Activated CD4-positive, alpha-beta T cell treated with anti-CD3 and anti-CD28 coated beads, Interleukin-2, amount 50 U/mL, for 1 hour (primary cell): ENCODE data around the gene PRKCZ.
"Not testable (repeated sequence)": the region's sequence is repeated elsewhere in the genome, so short reads cannot be mapped to it uniquely, and the experiment has no call there.

ENCODE experiments used
- DNase-seq: peaks from one replicate; pipeline ENCODE4 v3.0.0-alpha.2; 2020

PRKCZ gene

DNA sequence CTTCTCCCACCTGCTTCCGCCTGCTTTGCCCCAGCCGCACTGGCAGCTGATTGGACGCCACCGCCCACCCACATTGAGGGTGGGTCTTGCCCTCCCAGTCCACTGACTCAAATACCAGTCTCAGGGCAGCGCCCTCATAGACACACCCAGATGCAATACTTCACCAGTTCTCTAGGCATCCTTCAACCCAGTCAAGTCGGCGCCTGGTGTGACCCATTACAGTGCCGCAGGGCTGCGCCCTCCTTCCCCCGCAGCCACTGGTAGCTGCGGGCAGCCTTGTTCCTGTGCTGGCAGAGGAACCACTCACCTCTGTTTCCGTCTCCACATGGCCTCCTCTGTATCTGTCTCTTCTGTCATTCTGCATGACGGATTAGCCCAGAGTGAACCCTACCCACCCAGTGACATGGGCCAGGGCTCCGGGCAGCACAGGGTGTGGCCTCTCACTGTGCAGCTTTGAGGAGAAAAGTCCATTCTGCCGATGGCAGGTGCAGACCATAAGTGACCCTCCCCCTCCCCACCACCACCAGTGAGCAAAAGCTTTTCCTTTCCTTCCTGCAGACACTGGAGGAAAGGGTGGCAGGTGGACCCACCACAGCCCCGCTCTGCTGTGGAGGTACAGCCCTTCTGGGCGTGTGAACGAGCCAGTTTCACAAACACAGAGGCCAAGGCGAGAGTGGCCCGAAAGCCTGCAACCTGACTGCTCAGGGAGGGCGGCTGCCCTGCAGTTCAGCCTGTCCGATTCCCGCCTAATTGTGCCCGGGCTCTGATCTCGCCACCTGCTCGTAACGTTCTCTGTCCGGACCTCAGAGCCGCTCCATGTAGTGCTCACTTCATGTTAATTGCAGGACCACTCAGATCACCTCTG, 87.3 kb downstream of the PRKCZ start:
- DNase-seq, result no peak

DNA sequence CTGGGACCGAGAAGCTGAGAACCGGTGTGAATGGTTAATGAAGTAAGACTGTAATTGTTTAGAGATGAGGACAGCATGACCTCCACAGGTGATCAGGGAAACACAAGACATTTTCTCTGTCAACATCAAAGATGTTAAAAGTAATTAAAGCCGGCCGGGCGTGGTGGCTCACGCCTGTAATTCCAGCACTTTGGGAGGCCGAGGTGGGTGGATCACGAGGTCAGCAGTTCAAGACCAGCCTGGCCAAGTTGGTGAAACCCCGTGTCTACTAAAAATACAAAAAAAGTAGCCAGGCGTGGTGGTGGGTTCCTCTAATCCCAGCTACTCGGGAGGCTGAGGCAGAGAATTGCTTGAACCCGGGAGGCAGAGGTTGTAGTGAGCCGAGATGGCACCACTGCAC, 88.9 kb downstream of the PRKCZ start:
- not testable (repeated sequence) for DNase-seq

DNA sequence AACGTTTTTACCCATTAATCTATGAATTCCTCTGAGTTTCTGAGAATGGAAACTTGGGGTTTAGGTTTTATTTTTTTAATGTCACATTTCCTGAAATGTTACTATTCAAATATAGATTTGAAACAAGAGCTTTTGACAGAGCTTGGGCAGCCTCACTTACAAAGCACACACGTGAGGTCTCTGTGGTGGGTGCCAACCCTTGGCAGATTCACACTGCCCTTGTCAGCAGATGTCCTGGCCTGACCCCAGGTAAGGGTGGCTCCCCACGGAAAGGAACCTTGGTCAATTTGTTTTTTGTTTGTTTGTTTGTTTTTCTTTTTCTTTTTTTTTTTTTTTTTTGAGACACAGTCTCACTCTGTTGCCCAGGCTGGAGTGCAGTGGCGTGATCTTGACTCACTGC, 90.8 kb downstream of the PRKCZ start:
- no peak for DNase-seq

DNA sequence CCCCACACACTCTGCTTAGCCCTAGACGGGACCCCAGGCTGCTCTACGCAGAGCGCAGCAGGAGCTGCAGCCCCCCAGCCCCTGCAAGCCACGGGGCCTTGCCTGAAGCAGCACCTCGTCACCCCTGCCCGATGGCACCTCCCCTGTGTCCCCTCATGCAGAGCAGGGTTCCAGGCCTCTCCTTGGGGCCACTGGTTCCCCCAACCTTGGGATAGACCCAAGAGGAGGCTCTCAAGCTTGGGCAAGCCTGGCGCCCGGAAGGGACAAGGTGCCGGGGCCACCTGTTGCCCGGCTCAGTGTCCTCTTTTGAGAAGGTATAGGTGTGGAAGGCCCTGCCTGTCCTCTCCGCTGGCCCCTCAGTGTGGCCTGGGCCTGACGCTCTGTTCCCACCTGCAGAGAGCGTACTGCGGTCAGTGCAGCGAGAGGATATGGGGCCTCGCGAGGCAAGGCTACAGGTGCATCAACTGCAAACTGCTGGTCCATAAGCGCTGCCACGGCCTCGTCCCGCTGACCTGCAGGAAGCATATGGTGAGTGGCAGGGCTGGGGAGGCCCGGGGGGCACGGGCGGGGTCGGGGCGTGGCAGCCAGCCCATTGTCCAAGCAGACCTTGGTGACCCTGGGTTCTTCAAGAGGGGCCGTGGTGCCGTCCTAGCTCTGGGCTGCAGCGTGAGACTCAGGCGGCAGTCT, 93.7 kb downstream of the PRKCZ start:
- DNase-seq, result no peak

DNA sequence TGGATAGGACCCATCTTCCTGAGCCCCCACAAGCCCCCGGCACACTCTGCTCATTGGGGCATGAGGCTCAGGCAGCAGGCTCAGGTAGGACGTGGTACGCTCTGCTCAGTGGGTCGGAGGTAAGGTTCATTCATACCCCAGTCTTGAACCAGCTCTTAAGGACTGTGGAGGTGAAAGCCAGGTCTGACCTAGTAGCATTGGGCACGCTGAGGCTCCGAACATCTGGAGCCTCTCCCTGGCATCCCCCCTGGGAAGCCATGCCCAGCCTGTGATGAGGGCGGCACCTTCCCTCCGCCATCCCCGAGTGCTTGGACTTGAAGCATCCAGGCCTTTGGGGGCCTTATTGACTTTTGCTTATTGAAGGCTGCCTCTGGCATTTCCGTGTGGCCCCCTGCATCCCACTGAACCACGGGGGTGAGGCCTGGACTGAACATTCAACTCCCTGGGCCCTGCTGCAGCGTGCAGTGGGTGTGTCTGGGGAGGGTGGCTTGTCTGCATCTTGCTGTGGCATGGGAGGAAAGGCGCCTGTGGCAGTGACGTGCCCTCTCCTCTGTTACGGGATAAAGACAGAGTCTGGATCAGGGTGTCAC, 94.4 kb downstream of the PRKCZ start:
- no peak for DNase-seq

DNA sequence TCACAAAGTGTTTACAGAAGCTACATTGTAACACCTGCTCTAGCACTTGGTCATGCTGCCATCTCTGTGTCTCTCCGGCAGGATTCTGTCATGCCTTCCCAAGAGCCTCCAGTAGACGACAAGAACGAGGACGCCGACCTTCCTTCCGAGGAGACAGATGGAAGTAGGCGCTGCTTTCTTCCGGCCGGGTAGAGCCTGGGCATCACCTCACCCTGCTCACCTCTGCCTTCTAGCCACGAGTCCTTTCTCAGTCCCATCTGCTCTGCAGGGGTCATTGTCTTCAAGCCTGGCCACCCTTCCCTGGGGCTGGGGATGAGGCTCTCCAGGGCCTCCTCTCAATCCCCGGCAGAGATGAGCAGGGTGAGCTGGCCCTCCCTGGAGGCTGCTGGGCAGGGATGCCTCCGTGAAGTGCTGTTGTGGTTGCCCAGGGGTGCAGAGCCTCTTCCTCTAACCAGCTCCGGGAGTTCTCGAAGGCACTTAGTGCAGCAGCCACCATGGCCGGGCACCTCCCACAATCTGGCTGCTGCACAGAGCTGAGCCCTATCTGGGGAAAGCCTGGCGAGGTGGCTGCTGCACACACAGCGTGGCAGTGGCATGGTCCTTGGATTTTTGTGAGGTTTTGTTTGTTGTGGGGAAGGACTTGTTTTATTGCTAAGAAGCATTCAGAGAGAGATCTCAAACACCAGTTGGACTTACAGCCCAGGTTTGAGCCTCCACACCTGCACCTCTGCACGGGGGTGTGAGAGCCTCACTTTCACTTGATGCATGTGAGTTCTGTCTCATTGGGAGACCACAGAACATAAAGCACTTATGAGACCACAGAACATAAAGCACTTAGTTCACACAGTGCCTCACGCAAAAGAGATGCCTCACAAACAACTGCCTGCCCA, 96.0 kb downstream of the PRKCZ start:
- DNase-seq, result no peak

DNA sequence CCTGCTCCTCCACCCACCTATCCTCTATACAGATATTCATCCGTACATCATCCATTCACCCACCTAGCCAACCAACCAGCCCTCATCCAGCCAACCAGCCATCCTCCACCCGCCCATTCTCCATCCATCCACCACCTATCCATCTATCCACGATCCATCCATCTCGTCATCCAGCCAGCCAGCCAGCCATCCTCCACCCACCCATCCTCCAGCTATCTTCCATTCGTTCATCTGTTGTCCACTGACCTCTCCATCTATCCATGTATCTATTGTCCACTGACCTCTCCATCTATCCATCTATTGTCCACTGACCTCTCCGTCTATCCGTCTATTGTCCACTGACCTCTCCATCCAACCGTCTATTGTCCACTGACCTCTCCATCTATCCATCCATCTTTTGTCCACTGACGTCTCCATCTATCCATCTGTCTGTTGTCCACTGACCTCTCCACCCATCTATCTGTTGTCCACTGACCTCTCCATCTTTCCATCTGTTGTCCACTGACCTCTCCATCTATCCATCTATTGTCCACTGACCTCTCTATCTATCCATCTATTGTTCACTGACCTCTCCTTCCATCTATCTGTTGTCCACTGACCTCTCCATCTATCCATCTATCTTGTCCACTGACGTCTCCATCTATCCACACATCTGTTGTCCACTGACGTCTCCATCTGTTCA, 96.8 kb downstream of the PRKCZ start:
- no peak for DNase-seq

DNA sequence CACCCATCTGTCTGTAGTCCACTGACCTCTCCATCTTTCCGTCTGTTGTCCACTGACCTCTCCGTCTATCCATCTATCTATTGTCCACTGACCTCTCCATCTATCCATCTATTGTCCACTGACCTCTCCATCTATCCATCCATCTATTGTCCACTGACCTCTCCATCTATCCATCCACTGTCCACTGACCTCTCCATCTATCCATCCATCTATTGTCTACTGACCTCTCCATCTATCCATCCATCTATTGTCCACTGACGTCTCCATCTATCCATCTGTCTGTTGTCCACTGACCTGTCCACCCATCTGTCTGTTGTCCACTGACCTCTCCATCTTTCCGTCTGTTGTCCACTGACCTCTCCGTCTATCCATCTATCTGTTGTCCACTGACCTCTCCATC, 97.7 kb downstream of the PRKCZ start:
- not testable (repeated sequence) for DNase-seq

DNA sequence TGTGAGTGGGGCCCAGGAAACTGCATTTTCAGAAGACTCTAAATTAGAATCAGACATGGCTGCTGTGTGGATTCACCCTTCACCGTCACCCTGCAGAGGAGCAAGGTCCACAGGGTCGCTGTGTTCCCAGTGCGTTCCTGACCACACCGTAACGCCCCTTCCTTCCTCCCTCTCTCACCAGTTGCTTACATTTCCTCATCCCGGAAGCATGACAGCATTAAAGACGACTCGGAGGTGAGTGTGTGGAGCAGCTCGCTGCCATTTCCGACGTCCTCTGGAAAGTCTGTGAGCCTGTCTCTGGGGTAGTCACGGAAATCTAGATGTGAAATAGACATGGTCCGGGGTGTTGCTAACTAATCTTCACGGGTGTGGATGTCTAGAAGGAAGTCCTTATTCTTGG, 98.5 kb downstream of the PRKCZ start:
- peak; percentile 52 for DNase-seq

DNA sequence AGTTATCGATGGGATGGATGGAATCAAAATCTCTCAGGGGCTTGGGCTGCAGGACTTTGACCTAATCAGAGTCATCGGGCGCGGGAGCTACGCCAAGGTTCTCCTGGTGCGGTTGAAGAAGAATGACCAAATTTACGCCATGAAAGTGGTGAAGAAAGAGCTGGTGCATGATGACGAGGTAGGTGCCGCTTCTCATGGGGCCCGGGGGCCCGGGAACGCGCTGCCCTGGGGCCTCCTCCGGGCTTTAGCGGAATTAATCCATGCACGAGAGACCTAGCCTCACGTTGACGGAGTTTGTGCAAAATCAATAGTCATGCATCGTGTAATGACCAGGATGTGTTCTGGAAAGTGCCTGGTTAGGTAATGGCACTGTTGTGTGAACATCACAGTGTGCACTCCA, 100.6 kb downstream of the PRKCZ start:
- no peak for DNase-seq

DNA sequence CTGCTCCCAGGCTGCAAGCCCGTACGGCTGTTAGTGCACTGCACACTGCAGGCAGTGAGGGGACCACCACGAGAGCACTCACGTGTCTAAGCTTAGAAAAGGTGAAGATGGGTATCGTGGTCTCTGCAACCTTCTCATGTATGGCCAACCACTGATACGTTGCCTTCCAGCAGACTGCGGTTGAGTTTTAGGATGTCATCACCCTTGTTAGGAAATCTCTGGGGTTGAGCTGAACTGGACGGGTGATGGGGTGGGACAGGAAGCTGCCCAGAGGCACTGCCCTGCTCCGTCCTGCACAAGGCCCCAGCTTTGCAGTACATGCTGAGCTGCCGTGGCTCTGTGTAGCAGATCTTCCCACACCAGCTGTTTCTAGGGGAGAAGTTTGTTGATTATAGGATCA, 101.0 kb downstream of the PRKCZ start:
- DNase-seq, result no peak

DNA sequence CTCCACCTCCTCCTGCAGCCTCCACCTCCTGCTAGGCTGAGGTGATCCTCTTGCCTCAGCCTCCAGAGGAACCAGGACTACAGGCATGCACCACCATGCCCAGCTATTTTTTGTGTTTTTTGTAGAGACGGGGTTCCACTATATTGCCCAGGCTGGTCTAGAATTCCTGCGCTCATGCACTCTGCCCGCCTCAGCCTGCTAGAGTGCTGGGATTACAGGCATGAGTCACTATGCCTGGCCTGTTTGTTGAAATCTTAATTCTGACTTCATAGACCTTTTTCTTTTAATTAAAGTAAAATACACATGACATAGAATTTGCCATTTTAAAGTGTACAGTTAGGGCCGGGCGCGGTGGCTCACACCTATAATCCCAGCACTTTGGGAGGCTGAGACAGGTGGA, 101.7 kb downstream of the PRKCZ start:
- DNase-seq, result no peak

DNA sequence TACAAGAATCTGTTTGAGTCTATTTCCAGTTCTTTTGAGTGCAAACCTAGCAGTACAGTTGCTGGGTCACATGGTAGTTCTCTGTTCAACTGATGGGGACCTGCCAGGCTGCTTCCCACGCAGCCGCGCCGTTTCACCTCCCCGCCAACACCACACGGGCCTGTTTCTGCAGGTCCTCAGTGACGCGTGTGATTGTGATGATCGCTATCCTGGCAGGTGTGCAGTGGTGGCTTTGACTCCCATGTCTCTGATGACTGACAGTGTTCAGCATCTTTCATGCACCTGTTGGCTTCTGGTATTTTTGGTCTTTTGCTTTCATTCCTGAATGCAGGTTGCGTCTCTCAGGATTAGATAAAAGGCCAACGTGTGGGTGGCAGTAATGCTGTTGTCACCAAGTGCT, 102.7 kb downstream of the PRKCZ start:
- peak; percentile 32 for DNase-seq

DNA sequence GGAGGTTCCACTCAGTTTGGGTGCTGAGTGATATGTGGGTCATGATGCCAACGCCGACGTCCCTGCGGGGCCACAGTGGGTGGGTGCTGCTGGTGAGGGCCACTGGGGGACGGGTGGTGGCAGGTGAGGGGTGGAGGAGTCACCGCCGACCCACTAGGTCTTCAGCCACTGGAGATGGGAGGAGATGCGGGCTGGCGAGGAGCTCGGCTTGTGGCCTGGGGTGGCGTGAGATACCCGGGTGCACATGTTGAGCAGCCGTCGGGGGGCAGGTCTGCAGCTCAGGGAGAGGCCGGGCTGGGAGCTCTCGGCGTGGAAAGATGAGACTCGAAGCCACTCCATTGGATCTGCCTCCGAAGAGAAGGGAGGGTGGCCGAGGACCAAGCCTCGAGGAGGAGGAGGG, 103.8 kb downstream of the PRKCZ start:
- DNase-seq, result no peak

DNA sequence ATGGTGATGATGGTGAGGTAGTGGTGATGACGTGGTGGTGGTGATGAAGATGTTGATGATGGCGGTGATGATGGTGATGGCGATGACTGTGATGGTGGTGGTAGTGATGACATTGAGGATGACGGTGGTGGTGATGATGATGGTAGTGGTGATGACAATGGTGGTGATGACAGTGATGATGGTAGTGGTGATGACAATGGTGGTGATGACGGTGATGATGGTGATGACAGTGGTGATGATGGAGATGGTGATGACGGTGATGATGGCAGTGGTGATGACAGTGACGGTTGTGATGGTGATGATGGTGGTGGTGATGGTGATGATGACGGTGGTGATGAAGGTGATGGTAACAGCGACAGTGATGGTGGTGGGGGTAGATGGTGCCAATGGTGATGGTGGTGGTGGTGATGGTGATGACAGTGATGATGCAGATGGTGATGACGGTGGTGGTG, 105.0 kb downstream of the PRKCZ start:
- DNase-seq, result no peak

DNA sequence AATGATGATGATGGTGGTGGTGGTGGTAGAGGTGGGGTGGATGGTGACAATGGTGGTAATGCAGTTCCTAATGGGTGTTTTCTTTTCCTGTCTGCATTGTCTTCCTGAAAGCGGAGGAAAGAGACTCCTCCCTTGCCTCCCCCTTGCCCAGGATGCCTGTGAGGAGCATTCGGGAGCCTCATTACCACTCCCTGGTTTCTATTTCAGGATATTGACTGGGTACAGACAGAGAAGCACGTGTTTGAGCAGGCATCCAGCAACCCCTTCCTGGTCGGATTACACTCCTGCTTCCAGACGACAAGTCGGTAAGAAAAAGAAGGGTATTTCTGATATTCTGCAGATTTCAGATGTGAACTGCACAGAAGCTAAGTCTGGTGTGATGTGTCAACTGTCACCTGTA, 105.6 kb downstream of the PRKCZ start:
- DNase-seq, result no peak

DNA sequence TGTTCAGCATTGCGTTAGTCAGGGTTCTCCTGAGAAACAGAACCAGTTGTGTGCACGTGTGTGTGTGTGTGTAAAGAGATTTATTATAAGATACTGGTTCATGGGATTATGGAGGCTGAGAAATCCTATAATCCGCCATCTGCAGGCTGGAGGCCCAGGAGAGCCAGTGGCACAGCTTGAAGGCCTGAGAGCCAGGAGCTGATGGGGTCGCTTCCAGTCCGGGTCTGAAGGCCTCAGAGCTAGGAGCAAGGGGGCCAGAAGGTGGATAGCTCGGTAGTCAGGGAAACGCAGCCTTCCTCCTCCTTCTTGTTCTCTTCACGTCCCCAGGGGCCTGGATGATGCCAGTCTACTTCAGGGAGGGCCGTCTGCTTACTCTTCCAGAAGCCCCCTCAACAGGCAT, 106.7 kb downstream of the PRKCZ start:
- DNase-seq, result no peak

DNA sequence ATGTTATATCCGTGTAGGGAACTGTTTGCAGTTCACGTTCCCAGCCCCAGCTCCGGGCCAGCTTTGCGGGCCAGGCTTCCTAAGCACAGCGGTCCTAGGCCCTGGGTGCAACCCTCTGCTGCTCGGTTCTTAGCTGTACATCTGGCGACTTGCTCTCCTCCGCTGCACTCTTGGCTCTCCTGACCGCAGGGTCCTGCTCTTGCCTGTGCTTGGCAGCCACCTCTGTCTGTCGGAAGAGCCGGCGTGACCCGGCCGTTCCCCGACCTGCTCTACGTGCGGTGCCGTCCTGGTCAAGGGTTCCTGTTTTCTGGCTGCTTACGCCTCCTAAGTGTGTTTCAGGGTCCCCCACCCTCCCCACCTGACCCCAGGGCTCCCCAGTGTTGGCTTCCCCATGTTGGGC, 107.6 kb downstream of the PRKCZ start:
- no peak for DNase-seq

DNA sequence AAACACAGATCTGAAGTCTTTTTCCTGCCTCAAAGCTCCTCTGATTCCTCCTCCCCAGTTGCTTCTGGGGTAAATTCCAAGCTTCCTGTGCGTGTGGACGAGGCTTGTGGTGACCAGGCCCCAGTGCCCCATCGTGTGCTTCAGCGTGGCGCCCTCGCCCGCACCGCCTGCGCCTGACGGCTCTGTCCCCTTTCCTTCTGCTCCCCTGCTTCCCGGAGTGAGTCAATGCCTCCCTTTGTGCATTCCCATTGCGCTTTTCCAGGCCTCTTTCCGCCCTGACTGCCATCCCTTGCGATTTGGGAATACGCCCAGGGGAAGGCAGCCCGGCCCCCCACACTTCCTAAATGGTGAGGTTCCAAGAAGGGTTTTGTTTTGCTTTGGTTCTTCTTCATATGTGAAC, 108.1 kb downstream of the PRKCZ start:
- DNase-seq, result no peak

DNA sequence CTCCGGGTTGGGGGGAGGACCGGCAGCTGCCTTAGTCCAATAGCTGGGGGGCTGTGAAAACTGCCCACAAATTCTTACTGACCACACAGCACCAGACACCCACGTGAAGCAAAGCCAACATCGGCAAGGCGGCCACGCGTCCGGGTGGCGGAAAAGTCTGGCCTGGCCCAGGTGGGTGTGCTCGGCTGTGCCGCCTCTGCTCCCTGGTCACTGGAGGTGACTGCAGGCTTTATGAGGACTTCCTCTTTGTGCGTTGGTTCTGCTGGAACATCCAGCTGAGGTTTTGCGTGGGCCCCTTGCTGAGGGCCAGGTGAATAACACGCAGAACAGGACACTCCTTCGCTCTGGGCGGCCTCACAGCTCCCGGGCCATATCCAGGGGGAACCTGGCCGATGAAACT, 108.9 kb downstream of the PRKCZ start:
- no peak for DNase-seq

DNA sequence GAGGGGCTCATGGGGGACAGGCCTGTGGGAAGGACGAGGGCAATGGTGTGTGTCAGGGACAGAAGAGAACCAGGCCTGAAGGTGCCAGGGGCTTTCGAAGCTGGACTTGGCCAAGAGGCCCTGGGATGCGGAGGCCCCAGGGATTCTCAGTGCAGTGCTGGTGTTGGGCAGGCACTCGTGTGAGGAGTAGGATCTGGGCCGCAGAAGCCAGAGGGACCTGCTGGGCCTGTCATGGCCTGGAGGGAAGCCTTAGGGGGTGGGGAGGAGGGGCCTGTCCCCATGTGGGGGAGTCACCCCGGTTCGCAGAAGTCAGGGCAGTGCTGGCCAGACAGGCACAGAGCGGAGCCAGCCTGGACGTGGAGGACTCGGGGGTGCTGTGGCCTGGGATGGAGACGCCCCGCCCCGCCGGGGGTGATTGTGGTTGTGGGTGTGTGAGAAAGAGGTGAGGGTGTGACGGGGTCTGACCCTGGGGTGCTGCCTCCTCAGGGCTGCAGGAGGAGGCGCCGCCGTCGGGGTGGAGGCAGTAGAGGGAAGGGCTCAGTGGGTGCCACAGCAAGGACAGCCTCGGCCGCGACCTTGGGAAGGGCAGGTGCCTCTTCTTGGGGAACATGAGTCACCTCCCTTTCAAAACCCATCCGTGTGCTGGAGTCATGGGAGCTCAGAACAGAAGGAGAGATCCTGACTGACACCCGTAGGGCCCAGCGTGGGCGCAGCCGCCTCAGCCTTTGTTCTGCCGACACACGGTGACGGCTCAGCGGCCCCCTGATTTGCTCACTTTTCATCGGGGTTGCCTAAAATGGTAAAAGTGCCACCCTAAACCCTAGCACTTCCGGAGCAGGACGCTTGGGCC, 110.5 kb downstream of the PRKCZ start:
- no peak for DNase-seq
